Esophagus (tissue), 2 donors: Measurements from ENCODE around the gene COMMD4. TPM values are rescaled to one million over a fixed set of nuclear protein-coding genes. Genes with fewer than 3 reads are reported as not detected.
A peak's percentile ranks its signal among the peaks of the same experiment; 100 is the strongest.
"Not testable (repeated sequence)": the region's sequence is repeated elsewhere in the genome, so short reads cannot be mapped to it uniquely, and the experiment has no call there.

Experiments used
- H3K27ac ChIP-seq, 2 donors: one replicate each; pipeline ENCODE4 v1.5.1; 2013; ENCODE audit warnings: low read depth in 2 of 2, mild to moderate bottlenecking in 2 of 2, inconsistent platforms in 1 of 2, low read length in 1 of 2, moderate library complexity in 1 of 2
- H3K27me3 ChIP-seq, 2 donors: one replicate each; pipeline ENCODE4 v1.6.1; 2013; ENCODE audit warnings: low read length in 2 of 2, control low read depth in 1 of 2, mild to moderate bottlenecking in 1 of 2; ENCODE audit not compliant: insufficient read depth in 2 of 2, control insufficient read depth in 1 of 2
- H3K36me3 ChIP-seq, 2 donors: one replicate each; pipeline ENCODE4 v1.6.1; 2013; ENCODE audit warnings: low read length in 1 of 2; ENCODE audit not compliant: control insufficient read depth in 2 of 2, insufficient read depth in 2 of 2
- H3K4me1 ChIP-seq, 2 donors: one replicate each; pipeline ENCODE4 v1.6.1; 2013; ENCODE audit warnings: low read length in 1 of 2; ENCODE audit not compliant: control insufficient read depth in 2 of 2, insufficient read depth in 2 of 2
- H3K4me3 ChIP-seq, 2 donors: one replicate each; pipeline ENCODE4 v1.5.1; 2013; ENCODE audit warnings: low read length in 2 of 2, mild to moderate bottlenecking in 2 of 2, low read depth in 1 of 2, moderate library complexity in 1 of 2
- H3K9me3 ChIP-seq, 2 donors: one replicate each; pipeline ENCODE4 v1.6.1; 2013; ENCODE audit warnings: mild to moderate bottlenecking in 2 of 2, low read depth in 1 of 2, low read length in 1 of 2, moderate library complexity in 1 of 2; ENCODE audit not compliant: control insufficient read depth in 2 of 2, insufficient read depth in 1 of 2
- WGBS, 2 donors: extraction: QIAGEN DNeasy Blood & Tissue Kit; methylation state at CpG; one replicate each; pipeline ENCODE4 v1.1.7; 2013; 5-methylcytosine and 5-hydroxymethylcytosine counted together
- polyA plus RNA-seq, 2 donors: library from polyadenylated mRNA; stranded (reverse); fragments of 200-250 nt; gene quantifications; one replicate each; pipeline ENCODE4 v1.2.3, GENCODE V29; 2013
- donor health status: healthy with polysubstance abuse.
- donor health status: Bipolar disorder and iron deficiency.

COMMD4 gene
- polyA plus RNA-seq, 2 donors = 52.4 to 66.1 TPM

DNA sequence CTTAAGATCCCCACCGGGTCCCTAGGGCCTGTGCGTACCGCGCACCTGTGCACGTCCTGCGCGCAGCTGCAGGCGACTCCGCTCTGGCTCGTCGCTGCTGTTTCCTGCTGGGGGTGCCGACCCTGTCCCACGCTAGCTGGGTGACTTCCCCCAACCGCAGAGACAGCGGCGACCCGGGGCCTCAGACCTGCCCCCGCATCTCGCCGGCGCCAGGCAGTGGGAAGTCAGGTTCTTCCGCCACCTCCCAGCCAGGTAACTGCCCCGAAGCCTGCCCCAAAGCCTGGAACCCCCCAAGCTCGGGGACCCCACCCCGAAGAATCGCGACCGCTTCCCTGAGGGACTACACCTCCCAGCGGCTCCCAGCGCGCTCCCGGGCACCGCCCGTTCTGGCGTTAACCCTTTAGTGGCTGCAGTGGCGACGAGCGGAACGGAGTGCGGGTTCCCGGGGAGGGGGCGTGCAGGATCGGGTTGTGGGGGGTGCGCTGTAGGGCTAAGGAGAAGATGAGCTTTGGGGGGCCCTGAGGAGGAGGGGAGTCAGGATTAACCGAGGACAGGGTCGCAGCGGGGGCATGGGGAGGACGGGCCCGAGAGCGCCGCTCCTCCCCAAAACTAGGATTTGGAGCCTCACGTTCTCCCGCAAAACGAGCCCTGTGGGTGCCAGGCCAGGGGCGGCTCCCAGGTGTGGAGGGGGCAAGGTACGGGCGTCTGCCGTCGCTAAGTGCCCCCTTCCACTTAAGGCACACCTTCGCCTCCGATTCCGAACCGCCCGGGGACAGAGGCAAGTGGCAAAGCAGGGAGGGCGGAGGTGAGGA, 11.6 kb downstream of the COMMD4 start:
- peak overlapping the region; percentile 81 to 86 for H3K4me3 ChIP-seq
- no peaks in the 10 kb centered on the region for H3K27me3 ChIP-seq
- no peaks in the 10 kb centered on the region for H3K36me3 ChIP-seq
- H3K27ac ChIP-seq = peak overlapping the region; percentile 47 to 60
- no peaks in the 10 kb centered on the region for H3K9me3 ChIP-seq
- H3K4me1 ChIP-seq = peaks cover 7 to 8% of the 10 kb centered on the region in 2 donors
- WGBS, 2 donors = 1 to 2% methylated on average over 63 to 65 of the region's 65 CpGs

- 2 to 3% methylated on average over 40 to 45 of the region's 45 CpGs for WGBS, 2 donors
These were observed 12.2 kb downstream of the COMMD4 start for GRCh38 chr15:75348034-75348561.

DNA sequence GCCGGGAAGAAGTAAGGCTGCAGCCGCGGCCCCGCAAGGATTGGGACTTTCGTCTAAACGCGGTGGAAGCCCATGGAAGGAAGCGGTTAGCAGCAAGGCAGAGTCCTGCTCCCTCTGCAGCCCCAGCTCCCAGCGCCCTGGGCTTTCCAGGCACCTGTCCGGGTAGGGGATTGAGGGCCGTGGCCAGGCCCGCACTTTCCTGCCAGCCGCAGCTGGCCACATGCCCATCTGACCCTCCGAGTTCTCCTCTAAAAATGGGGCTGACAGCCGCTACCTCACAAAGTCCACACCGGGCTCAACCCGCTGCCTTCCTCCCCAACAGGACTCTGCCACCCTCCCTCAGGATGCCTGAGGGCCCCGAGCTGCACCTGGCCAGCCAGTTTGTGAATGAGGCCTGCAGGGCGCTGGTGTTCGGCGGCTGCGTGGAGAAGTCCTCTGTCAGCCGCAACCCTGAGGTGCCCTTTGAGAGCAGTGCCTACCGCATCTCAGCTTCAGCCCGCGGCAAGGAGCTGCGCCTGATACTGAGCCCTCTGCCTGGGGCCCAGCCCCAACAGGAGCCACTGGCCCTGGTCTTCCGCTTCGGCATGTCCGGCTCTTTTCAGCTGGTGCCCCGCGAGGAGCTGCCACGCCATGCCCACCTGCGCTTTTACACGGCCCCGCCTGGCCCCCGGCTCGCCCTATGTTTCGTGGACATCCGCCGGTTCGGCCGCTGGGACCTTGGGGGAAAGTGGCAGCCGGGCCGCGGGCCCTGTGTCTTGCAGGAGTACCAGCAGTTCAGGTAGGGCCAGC, 12.9 kb downstream of the COMMD4 start:
- peak overlapping the region in 1 of 2 donors; percentile 15 for H3K27ac ChIP-seq
- no peaks in the 10 kb centered on the region for H3K36me3 ChIP-seq
- WGBS, 2 donors = 33% methylated on average over 40 to 46 of the region's 46 CpGs
- H3K4me3 ChIP-seq = peak overlapping the region; percentile 81 to 86
- H3K27me3 ChIP-seq = no peaks in the 10 kb centered on the region
- H3K4me1 ChIP-seq = peaks cover 7 to 8% of the 10 kb centered on the region in 2 donors
- H3K9me3 ChIP-seq = no peaks in the 10 kb centered on the region

More at GRCh38 chr15:75348034-75348561, 12.2 kb downstream of the COMMD4 start:
- Histone ChIP-seq H3K9me3 (no peaks in the 10 kb centered on the region), H3K27me3 (no peaks in the 10 kb centered on the region), H3K4me3 (peak overlapping the region; percentile 81 to 86), H3K27ac (peak overlapping the region; percentile 36 to 60), H3K4me1 (peaks cover 7 to 8% of the 10 kb centered on the region in 2 donors), H3K36me3 (no peaks in the 10 kb centered on the region)

- not testable (repeated sequence) for H3K27ac ChIP-seq, H3K36me3 ChIP-seq, H3K4me1 ChIP-seq, H3K9me3 ChIP-seq, H3K27me3 ChIP-seq, H3K4me3 ChIP-seq
- 78 to 87% methylated on average over 8 of the region's 8 CpGs for WGBS, 2 donors
These were observed 13.4 kb downstream of the COMMD4 start for GRCh38 chr15:75349351-75349669.

DNA sequence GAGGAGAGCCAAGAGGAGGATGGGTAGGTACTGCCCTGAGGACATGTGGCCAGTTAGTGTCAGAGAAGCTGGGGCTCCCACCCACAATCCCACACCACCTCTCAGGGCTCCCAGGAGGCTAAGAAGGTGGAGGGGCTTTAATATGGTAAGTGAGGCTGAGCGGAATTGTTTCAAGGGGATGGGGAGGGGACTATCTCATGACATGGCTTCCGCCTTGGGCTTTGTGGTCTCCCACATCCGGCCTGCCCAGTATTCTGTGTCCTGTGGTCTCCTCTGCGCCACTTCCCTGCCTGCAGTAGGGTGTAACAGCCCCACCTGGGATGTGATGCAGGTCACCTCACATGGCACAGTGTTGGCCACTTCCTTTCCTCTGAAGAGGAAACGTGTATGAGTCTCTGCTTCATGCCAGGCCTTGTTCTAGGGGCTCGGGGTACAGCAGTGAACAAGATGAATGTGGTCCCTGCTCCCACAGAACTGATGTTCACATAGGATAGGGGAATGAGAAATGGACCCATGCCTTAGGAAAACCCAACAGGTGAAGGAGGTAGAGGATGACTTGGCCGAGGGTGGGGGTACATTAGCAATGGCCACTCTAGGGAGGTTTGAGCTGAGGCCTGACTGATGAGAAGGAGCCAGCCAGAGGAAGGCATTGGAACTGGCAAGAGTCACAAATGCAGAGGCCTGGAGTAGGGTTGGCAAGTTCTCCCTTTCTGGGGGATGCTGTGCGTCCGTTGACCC, 14.2 kb downstream of the COMMD4 start:
- peaks cover 2 to 4% of the 10 kb centered on the region in 2 donors for H3K36me3 ChIP-seq
- H3K9me3 ChIP-seq = no peaks in the 10 kb centered on the region
- no peaks in the 10 kb centered on the region for H3K27me3 ChIP-seq
- no peak overlapping the region for H3K4me3 ChIP-seq
- H3K4me1 ChIP-seq = peaks cover 7 to 8% of the 10 kb centered on the region in 2 donors
- WGBS, 2 donors = 81% methylated on average over 9 of the region's 9 CpGs
- no peak overlapping the region for H3K27ac ChIP-seq

- 76 to 82% methylated on average over 7 of the region's 7 CpGs for WGBS, 2 donors
- H3K4me1 ChIP-seq = peaks cover 7 to 8% of the 10 kb centered on the region in 2 donors
- H3K27ac ChIP-seq = no peak overlapping the region
- no peaks in the 10 kb centered on the region for H3K9me3 ChIP-seq
- H3K4me3 ChIP-seq = no peak overlapping the region
- no peaks in the 10 kb centered on the region for H3K27me3 ChIP-seq
- peaks cover 2 to 4% of the 10 kb centered on the region in 2 donors for H3K36me3 ChIP-seq
These were observed 14.9 kb downstream of the COMMD4 start for GRCh38 chr15:75350601-75351361.

DNA sequence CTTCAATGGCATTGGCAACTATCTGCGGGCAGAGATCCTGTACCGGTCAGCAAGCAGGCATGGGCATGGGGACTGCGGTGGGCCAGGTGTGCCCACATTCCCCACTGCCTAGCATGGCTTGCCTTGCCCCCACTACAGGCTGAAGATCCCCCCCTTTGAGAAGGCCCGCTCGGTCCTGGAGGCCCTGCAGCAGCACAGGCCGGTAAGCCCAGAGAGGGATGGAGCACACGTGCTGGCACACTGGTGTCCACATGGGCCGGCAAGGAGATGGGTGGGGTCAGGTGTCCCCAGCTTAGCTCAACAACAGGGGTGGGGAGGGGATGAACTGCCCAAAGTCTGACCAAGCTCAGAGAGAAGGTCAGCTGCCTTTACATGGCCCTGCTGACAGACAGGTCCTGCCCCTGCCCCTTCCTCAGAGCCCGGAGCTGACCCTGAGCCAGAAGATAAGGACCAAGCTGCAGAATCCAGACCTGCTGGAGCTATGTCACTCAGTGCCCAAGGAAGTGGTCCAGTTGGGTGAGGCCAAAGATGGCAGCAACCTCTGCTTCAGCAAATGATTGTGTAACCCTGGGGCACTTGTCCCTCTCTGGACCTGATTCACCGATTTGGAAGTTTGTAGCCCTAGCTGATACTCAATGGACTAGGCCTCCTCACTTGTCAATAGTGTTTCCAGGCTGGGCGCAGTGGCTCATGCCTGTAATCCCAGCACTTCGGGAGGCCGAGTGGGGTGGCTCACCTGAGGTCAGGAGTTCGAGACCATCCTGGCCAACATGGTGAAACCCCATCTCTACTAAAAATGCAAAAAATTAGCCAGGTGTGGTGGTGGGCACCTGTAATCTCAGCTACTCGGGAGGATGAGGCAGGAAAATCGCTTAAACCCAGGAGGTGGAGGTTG, 16.6 kb downstream of the COMMD4 start:
- peaks cover 7 to 8% of the 10 kb centered on the region in 2 donors for H3K4me1 ChIP-seq
- H3K4me3 ChIP-seq = no peak overlapping the region
- H3K36me3 ChIP-seq = peaks cover 11 to 12% of the 10 kb centered on the region in 2 donors
- no peaks in the 10 kb centered on the region for H3K27me3 ChIP-seq
- H3K27ac ChIP-seq = no peak overlapping the region
- H3K9me3 ChIP-seq = no peaks in the 10 kb centered on the region
- 88 to 90% methylated on average over 16 of the region's 16 CpGs for WGBS, 2 donors

- Histone ChIP-seq H3K27me3 (no peaks in the 10 kb centered on the region), H3K36me3 (peaks cover 11 to 19% of the 10 kb centered on the region in 2 donors), H3K9me3 (no peaks in the 10 kb centered on the region), H3K4me1 (peaks cover 6% of the 10 kb centered on the region in 2 donors), H3K4me3 (no peak overlapping the region), H3K27ac (no peak overlapping the region)
- 79 to 82% methylated on average over 7 of the region's 7 CpGs for WGBS, 2 donors
These were observed 17.7 kb downstream of the COMMD4 start for GRCh38 chr15:75353604-75354003.
